Type B pancreatic cell (in vitro differentiated cells): ENCODE results near the gene ALOX12. TPM values are rescaled to one million over a fixed set of nuclear protein-coding genes. Genes with fewer than 3 reads are reported as not detected.
"Not testable (repeated sequence)": the region's sequence is repeated elsewhere in the genome, so short reads cannot be mapped to it uniquely, and the experiment has no call there.

Experiments used
- DNase-seq: peaks from one replicate; pipeline ENCODE4 v3.0.0; 2021; ENCODE audit warnings: mixed read lengths; ENCODE audit not compliant: unreplicated experiment; ENCODE audit errors: extremely low spot score
- H3K27ac Mint-ChIP-seq: 2 replicates; pipeline ENCODE4 v1.8.0; 2021; ENCODE audit warnings: mild to moderate bottlenecking, mixed read lengths
- H3K27me3 Mint-ChIP-seq: 2 replicates; pipeline ENCODE4 v1.8.0; 2021; ENCODE audit warnings: mixed read lengths
- H3K36me3 Mint-ChIP-seq: 2 replicates; pipeline ENCODE4 v1.8.0; 2021; ENCODE audit warnings: mixed read lengths
- H3K4me1 Mint-ChIP-seq: one replicate; pipeline ENCODE4 v1.8.0; 2021; ENCODE audit warnings: mixed read lengths; ENCODE audit not compliant: unreplicated experiment
- H3K4me3 Mint-ChIP-seq: 2 replicates; pipeline ENCODE4 v1.8.0; 2021; ENCODE audit warnings: mild to moderate bottlenecking, mixed read lengths
- H3K9me3 Mint-ChIP-seq: 2 replicates; pipeline ENCODE4 v1.8.0; 2021; ENCODE audit warnings: mixed read lengths
- total RNA-seq: library from RNA; stranded (reverse); gene quantifications from 2 replicates; pipeline ENCODE4 v1.2.1, GENCODE V29; 2021; ENCODE audit warnings: low replicate concordance
- TF ChIP-seq, protein P1 (sequence below): fragments of 200-600 bp; sonication (generic); conservative IDR thresholded peaks from 2 replicates; pipeline ENCODE4 v1.5.0; 2021; ENCODE audit warnings: antibody characterized with exemption, mild to moderate bottlenecking

The ALOX12 gene
- total RNA-seq, 1 donor from 2014 or later: 0.34 TPM

DNA sequence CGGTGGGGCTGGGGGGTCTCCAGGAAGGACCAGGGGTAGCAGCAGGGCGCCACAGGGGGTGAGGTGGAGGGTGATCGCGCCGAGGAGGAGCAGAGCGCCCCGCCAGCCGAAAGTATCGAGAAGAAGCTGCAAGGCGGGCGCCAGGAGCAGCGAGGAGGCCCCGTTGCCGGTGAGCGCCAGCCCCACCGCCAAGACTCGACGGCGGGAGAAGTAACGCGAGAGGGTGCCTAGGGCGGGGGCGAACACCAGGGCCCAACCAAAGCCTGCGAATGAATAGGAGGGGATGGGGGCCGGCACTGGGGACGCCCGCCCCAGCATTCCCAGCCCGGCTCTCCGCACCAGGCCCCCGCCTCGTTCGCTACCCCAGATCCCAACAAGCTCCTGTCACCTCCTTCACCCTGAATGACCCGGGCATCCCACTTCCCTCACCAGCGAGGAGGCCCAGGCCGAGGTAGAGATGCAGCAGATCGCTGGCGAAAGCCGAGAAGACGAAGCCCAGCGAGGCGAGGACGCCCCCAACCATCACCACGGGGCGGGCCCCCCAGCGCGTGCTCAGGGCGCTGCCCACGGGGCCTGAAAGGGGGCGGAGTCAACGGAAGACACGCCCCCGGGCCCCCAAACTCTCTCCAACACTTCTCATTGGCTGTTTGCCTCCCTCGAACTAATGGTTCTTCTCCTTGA lies 46.8 kb downstream of the ALOX12 start:
- no peak for DNase-seq
- Mint-ChIP-seq H3K27me3 (peaks cover 48% of the 10 kb centered on the region), H3K4me1 (peaks cover 23% of the 10 kb centered on the region), H3K9me3 (no peaks in the 10 kb centered on the region), H3K36me3 (no peaks in the 10 kb centered on the region), H3K4me3 (peak overlapping the region; percentile 80), H3K27ac (peak overlapping the region; percentile 79)
- TF ChIP-seq, protein P1, sequence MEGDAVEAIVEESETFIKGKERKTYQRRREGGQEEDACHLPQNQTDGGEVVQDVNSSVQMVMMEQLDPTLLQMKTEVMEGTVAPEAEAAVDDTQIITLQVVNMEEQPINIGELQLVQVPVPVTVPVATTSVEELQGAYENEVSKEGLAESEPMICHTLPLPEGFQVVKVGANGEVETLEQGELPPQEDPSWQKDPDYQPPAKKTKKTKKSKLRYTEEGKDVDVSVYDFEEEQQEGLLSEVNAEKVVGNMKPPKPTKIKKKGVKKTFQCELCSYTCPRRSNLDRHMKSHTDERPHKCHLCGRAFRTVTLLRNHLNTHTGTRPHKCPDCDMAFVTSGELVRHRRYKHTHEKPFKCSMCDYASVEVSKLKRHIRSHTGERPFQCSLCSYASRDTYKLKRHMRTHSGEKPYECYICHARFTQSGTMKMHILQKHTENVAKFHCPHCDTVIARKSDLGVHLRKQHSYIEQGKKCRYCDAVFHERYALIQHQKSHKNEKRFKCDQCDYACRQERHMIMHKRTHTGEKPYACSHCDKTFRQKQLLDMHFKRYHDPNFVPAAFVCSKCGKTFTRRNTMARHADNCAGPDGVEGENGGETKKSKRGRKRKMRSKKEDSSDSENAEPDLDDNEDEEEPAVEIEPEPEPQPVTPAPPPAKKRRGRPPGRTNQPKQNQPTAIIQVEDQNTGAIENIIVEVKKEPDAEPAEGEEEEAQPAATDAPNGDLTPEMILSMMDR: no peak

DNA sequence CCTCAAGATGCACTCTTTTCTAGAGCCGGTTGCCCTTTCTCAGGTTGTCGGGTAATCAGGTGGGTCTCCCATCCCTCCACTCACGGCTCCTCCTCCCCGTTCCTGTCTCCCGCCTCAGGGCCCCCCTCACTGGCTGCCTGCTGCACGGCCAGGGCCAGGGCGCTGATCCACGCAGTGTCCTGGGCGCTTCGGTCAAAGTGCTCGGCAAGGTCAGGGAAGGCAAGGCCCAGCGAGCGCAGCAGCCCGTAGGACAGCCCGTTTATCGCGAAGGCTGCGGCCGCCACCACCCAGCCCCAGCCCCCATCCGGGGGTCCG lies 47.3 kb downstream of the ALOX12 start:
- DNase-seq: no peak
- peaks cover 48% of the 10 kb centered on the region for H3K27me3 Mint-ChIP-seq
- H3K36me3 Mint-ChIP-seq: no peaks in the 10 kb centered on the region
- peak overlapping the region; percentile 80 for H3K4me3 Mint-ChIP-seq
- peaks cover 23% of the 10 kb centered on the region for H3K4me1 Mint-ChIP-seq
- no peak overlapping the region for H3K27ac Mint-ChIP-seq
- TF ChIP-seq, protein P1: no peak
- no peaks in the 10 kb centered on the region for H3K9me3 Mint-ChIP-seq

DNA sequence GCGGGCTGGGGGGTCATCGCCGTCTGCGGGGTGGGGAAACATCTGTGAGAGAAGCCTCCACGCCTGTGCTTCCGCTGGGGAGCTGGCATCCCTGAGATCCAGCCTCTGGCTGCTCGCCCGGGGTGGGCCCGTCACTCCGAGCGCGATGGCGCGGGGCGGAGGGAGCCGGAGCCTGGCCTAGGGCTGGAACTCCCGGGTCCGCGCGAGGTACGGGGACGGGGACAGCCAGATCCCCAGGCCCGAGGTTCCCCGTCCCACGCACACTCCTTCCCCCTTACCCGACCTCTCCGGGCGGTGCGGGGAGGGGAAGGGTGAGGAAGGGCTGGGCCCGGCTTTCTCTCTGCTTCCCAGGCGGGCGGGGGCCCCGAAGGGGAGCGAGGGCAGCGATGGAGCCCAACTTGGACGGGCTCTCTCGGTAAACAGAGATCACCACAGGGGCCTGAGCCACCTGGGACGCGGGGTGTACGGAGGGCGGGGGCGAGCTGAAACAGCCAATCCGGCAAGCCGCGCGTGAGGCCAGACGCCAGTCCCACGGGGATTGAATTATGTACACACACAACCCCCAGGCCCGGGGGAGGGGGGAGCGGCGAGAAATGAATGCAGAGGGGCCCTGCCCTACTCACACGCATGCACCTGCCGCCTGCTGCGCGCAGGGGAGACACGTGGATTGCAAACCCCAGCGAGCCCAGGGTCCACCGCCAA lies 47.8 kb downstream of the ALOX12 start, which contains the start of gene SLC16A11:
SLC16A11 (minus strand) TSS at position 596 of the 702 bp plus-strand sequence; CDS start at position 17, 579 bp downstream.
- Mint-ChIP-seq H3K27ac (peak within 1 kb of the TSS; percentile 97), H3K9me3 (no peaks in the 10 kb centered on the region), H3K4me3 (peak within 1 kb of the TSS; percentile 80), H3K27me3 (peaks cover 48% of the 10 kb centered on the region), H3K36me3 (no peaks in the 10 kb centered on the region), H3K4me1 (peaks cover 19% of the 10 kb centered on the region)
- TF ChIP-seq, protein P1: no peak
- DNase-seq: no peak

DNA sequence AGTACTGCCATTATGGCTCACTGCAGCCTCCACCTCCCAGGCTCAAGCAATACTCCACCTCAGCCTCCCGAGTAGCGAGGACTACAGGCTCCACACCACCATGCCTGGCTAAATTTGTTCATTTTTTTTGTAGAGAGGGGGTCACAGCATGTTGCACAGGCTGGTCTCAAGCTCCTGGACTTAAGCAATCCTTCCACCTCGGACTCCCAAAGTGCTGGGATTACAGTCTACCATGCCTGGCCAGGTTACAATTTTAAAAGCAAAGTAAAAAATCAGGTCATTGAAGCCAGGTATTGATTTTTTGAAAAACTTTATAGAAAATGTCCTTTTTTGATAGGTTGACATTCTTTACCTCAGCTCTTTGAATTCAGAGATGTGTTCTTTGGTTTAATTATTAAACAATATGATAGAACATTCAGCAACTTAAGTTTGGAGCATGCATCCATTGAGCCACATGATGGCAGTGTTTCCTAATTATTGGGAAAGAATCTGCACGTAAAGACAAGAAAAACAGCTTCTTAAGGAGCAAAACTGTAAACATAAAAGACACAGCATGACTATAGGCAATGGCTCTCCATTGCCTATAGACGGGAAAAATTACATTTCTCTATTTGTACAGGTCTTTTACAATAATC lies 49.8 kb downstream of the ALOX12 start:
- Mint-ChIP-seq H3K4me3 (peak overlapping the region; percentile 80), H3K9me3 (no peaks in the 10 kb centered on the region), H3K27ac (peak overlapping the region; percentile 97), H3K27me3 (peaks cover 53% of the 10 kb centered on the region), H3K4me1 (peaks cover 15% of the 10 kb centered on the region), H3K36me3 (no peaks in the 10 kb centered on the region)
- TF ChIP-seq, protein P1: peak; percentile 96
- no peak for DNase-seq

DNA sequence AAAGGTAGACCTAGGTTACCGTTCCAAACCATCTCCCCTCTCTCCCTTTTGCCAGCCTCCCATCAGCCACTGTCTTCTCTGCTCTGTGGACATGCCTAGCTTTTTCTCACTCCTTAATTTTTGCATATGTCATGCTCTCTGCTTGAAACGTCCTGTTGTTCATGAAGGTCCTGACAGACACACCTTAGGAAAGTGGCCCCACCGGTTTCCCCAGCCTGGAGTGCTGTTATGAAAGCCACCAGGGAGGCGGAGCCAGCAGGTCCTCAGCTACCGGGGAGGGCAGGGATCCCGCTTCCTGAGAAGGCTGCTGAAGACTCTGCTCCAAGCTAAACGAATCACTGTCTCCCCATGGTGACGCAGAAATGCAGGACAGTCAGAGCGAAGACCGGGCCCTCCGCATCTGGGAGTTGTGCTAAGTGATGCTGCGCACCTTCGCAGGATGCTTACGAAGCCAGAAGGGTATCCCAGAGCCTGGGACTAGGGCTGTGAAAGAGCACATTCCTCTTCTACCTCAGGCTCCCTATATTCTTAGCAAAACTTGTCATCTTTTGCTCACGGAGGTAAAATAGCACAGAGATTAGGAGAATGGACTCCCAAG lies 50.4 kb downstream of the ALOX12 start:
- DNase-seq: peak; percentile 83
- peaks cover 15% of the 10 kb centered on the region for H3K4me1 Mint-ChIP-seq
- TF ChIP-seq, protein P1: peak; percentile 36
- no peaks in the 10 kb centered on the region for H3K9me3 Mint-ChIP-seq
- H3K4me3 Mint-ChIP-seq: peak overlapping the region; percentile 80
- H3K27ac Mint-ChIP-seq: peak overlapping the region; percentile 97
- no peaks in the 10 kb centered on the region for H3K36me3 Mint-ChIP-seq
- H3K27me3 Mint-ChIP-seq: peaks cover 55% of the 10 kb centered on the region

DNA sequence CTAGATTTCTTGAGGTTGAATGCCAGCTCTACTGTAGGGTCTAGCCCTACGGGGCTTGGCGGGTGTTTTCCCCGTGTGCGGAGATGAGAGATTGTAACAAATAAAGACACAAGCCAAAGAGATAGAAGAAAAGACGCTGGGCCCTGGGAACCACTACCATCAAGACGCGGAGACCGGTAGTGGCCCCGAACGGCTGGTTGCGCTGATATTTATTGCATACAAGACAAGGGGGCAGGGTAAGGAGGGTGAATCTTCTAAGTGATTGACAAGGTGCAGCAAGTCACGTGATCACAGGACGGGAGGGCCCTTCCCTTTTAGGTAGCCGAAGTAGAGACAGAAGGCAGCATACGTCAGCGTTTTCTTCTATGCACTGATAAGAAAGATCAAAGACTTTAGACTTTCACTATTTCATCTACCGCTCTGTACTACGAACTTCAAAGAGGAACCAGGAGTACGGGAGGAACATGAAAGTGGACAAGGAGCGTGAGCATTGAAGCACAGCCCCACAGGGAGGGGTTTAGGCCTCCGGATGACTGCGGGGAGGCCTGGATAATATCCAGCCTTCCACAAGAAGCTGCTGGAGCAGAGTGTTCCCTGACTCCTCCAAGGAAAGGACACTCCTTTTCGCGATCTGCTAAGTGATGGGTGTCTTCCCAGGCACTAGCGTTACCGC lies 51.0 kb downstream of the ALOX12 start:
- Mint-ChIP-seq H3K27ac (peak overlapping the region; percentile 97), H3K27me3 (peaks cover 49% of the 10 kb centered on the region), H3K4me1 (peaks cover 15% of the 10 kb centered on the region), H3K4me3 (peak overlapping the region; percentile 80)
- H3K9me3 Mint-ChIP-seq, H3K36me3 Mint-ChIP-seq, DNase-seq: not testable (repeated sequence)
